22Rv1 (cell line): ENCODE results near the gene GRPEL1.

Experiments used
- ZFX ChIP-seq: fragments of 450-650 bp; IDR thresholded peaks from 2 replicates; pipeline ENCODE4 v1.6.1; 2017; ENCODE audit warnings: antibody characterized with exemption, borderline replicate concordance
- TF ChIP-seq, protein P1 (sequence below): fragments of 450-650 bp; IDR thresholded peaks from 2 replicates; pipeline ENCODE4 v1.5.1; 2017; ENCODE audit warnings: mild to moderate bottlenecking

DNA sequence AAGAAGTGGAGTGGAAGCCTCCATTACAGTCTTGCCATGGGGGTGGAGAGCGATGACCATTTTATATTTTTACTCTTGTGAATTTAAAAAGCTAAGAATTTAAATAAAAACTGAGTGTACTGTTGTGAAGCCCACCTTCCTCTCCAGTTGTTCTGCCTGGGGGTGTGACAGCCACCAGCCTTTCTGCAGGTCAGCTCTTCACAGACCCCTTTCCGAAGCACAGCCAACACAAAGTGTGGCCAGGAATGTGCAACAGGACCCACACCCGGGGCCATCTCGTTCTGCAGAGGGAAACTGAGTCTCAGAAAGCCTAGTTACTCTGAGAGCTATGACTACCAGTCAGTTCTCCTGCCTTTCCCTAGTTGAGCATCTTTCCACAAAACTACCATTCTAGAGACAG lies 1.4 kb downstream of the GRPEL1 start:
- TF ChIP-seq, protein P1, sequence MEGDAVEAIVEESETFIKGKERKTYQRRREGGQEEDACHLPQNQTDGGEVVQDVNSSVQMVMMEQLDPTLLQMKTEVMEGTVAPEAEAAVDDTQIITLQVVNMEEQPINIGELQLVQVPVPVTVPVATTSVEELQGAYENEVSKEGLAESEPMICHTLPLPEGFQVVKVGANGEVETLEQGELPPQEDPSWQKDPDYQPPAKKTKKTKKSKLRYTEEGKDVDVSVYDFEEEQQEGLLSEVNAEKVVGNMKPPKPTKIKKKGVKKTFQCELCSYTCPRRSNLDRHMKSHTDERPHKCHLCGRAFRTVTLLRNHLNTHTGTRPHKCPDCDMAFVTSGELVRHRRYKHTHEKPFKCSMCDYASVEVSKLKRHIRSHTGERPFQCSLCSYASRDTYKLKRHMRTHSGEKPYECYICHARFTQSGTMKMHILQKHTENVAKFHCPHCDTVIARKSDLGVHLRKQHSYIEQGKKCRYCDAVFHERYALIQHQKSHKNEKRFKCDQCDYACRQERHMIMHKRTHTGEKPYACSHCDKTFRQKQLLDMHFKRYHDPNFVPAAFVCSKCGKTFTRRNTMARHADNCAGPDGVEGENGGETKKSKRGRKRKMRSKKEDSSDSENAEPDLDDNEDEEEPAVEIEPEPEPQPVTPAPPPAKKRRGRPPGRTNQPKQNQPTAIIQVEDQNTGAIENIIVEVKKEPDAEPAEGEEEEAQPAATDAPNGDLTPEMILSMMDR: no peak
- TF ChIP-seq ZFX: no peak
